Measurements from ENCODE around the gene VPS4A.
A peak's percentile ranks its signal among the peaks of the same experiment; 100 is the strongest.

VPS4A gene

DNA sequence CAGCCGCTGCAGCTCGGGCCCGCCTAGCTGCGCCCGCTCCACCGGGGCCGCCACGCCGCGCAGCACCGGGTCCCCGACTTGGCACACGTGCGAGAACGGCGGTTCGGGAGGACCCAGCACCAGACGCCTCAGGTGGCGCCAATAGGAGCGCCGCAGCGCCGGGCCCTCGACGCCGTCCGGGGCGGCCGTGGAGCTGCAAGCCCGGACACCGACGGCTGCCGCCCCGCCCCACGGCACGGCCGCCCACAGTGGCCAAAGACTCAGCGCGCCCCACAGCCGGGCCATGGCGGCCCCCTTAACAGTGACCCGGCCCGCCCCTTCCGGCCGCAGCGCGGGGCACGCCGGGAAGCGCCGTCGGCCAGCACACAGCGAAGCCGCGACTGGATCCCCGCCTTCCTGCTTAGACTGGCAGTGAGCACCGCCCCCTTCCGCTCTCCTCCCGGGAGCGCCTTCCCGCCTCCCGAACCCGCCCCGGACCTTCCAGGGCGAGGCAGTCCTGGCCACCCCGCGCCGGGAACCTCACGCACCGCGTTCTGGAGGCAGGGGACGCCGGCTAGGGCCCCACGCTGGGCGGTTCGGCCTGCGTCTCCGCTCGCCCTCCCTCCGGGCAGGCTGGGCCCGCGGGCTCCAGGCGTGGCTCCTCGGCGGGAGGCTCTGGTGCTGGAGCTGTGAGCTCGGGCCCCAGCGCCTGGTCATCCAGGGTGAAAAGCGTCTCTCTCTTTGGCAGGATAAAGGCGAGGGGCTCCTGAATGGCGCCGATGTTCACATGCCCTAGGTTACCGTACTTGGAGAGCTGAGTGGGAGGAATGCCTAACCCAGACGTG is 19.3 kb downstream of the VPS4A start, which contains the start of gene PDF:
Gene PDF (minus strand): TSS at position 303 of the 824 bp plus-strand sequence. CDS start 18 bp downstream, at position 285.
- TF ChIP-seq ZNF8 (CRISPR knock-in tag; IDR thresholded peaks at IDR 0.05) (no peak), TCF4 (CRISPR knock-in tag; IDR thresholded peaks at IDR 0.05; ENCODE audit: borderline replicate concordance) (no peak), TOX (CRISPR knock-in tag; IDR thresholded peaks at IDR 0.05; ENCODE audit: borderline replicate concordance) (no peak), BACH2 (CRISPR knock-in tag; IDR thresholded peaks at IDR 0.05; ENCODE audit: borderline replicate concordance) (no peak)
- TF ChIP-seq, protein P1, sequence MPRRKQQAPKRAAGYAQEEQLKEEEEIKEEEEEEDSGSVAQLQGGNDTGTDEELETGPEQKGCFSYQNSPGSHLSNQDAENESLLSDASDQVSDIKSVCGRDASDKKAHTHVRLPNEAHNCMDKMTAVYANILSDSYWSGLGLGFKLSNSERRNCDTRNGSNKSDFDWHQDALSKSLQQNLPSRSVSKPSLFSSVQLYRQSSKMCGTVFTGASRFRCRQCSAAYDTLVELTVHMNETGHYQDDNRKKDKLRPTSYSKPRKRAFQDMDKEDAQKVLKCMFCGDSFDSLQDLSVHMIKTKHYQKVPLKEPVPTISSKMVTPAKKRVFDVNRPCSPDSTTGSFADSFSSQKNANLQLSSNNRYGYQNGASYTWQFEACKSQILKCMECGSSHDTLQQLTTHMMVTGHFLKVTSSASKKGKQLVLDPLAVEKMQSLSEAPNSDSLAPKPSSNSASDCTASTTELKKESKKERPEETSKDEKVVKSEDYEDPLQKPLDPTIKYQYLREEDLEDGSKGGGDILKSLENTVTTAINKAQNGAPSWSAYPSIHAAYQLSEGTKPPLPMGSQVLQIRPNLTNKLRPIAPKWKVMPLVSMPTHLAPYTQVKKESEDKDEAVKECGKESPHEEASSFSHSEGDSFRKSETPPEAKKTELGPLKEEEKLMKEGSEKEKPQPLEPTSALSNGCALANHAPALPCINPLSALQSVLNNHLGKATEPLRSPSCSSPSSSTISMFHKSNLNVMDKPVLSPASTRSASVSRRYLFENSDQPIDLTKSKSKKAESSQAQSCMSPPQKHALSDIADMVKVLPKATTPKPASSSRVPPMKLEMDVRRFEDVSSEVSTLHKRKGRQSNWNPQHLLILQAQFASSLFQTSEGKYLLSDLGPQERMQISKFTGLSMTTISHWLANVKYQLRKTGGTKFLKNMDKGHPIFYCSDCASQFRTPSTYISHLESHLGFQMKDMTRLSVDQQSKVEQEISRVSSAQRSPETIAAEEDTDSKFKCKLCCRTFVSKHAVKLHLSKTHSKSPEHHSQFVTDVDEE (CRISPR knock-in tag; IDR thresholded peaks at IDR 0.05), result no peak
- peak; percentile 93 for ATAC-seq

DNA sequence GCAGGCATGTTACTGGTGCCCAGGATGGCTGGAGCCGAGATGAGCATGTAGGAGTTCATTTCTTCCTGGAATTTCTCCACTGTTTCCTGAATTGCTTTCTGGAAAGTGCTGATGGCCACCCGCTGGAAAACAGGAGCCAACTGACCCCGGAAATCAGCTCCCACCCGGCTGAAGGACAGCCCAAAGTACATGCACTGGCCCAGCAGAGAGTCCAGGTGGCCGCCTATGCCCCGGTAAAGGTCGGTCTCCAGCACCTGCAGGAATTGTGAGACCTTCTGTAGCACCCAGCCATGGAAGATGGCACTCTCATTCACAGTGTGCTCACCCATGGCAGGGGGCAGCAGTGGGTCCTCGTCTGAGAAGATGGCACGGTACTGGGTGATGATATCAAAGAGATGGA is 23.5 kb downstream of the VPS4A start:
- TF ChIP-seq TOX (CRISPR knock-in tag; IDR thresholded peaks at IDR 0.05; ENCODE audit: borderline replicate concordance) (no peak), ZC3H10 (CRISPR knock-in tag; IDR thresholded peaks at IDR 0.05) (no peak), PPARA (CRISPR knock-in tag; IDR thresholded peaks at IDR 0.05; ENCODE audit: borderline replicate concordance) (no peak), ESRRG (CRISPR knock-in tag; IDR thresholded peaks at IDR 0.05) (no peak), RARB (CRISPR knock-in tag; IDR thresholded peaks at IDR 0.05) (no peak), GLIS3 (CRISPR knock-in tag; IDR thresholded peaks at IDR 0.05) (no peak), SNAI2 (CRISPR knock-in tag; IDR thresholded peaks at IDR 0.05) (no peak), ZFP30 (CRISPR knock-in tag; IDR thresholded peaks at IDR 0.05) (no peak), ZNF70 (CRISPR knock-in tag; IDR thresholded peaks at IDR 0.05) (no peak), ZFP3 (CRISPR knock-in tag; IDR thresholded peaks at IDR 0.05) (no peak), TCF4 (CRISPR knock-in tag; IDR thresholded peaks at IDR 0.05; ENCODE audit: borderline replicate concordance) (no peak), CSDC2 (CRISPR knock-in tag; IDR thresholded peaks at IDR 0.05) (no peak)
- TF ChIP-seq, protein P1 (CRISPR knock-in tag; IDR thresholded peaks at IDR 0.05), result no peak
- TF ChIP-seq, protein P2, sequence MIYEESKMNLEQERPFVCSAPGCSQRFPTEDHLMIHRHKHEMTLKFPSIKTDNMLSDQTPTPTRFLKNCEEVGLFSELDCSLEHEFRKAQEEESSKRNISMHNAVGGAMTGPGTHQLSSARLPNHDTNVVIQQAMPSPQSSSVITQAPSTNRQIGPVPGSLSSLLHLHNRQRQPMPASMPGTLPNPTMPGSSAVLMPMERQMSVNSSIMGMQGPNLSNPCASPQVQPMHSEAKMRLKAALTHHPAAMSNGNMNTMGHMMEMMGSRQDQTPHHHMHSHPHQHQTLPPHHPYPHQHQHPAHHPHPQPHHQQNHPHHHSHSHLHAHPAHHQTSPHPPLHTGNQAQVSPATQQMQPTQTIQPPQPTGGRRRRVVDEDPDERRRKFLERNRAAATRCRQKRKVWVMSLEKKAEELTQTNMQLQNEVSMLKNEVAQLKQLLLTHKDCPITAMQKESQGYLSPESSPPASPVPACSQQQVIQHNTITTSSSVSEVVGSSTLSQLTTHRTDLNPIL (CRISPR knock-in tag; IDR thresholded peaks at IDR 0.05; ENCODE audit: low read depth), result no peak
- no peak for ATAC-seq

DNA sequence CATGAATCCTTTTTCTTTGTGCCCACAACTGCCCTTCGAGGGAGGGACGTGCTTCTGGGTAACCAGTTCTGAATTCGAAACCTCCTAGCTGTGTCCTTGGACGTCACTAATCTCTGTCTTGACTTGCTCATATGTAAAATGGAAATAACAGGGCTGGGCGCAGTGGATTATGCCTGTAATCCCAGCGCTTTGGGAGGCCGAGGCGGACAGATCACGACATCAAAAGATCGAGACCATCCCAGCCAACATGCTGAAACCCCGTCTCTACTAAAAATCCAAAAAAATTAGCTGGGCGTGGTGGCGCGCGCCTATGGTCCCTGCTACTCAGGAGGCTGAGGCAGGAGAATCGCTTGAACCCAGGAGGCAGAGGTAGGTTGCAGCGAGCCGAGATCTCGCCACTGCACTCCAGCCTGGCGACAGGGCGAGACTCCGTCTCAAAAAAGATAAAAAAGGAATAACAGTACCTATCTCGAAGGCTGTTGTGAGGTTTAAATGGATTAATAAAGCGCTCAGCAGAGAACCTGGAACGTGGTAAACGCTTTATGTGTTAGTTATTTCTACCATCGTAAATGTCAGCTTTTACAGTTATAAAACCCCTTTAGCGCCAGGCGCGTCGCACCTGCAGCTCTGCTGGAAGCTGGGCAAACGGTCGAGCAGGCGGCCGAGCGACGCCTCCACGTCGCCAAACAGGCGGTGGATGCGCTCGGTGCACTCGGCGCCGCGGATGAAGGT is 27.6 kb downstream of the VPS4A start:
- TF ChIP-seq ESRRG (CRISPR knock-in tag; IDR thresholded peaks at IDR 0.05) (no peak), ZFP30 (CRISPR knock-in tag; IDR thresholded peaks at IDR 0.05) (no peak), OSR1 (CRISPR knock-in tag; IDR thresholded peaks at IDR 0.05) (no peak)
- ATAC-seq, result peak; percentile 1; the same call in 2 of the 3 replicates

DNA sequence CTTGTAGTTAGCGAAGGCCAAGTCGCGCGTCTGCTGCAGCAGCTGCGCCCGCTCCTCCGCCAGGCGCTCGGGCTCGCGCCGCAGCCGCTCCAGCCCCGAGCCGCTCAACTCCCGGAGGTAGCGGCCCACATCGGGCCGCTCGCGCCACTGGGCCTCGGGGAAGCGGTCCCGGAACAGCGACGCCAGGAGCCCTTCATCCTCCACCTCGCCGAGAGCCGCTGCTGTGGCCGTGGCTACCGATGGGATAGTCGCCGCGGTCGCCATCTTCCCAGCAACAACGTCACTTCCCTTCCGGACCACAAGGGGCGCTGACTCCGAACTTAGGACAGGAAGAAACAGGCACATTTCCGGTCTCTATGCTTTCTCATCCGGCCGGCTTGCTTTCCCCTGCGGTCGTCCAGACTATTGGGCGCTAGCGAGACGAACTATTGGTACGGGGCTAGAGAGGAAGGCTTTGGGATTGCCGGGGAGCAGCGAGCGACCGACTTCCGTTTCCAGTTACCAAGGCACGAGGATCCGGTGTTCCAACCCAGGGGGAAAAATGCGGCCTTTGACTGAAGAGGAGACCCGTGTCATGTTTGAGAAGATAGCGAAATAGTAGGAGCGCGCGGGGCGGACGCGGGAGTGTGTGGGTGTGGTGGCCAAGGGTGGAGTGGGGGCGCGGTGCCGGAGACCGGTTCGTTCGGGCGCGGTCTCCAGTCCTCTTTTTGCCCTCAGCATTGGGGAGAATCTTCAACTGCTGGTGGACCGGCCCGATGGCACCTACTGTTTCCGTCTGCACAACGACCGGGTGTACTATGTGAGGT is 28.3 kb downstream of the VPS4A start, which contains the start of the genes COG8 and NIP7:
Gene COG8 (minus strand): TSS at position 276 of the 806 bp plus-strand sequence. CDS start 12 bp downstream, at position 264.
Gene NIP7 (plus strand): TSS at position 484 of the 806 bp plus-strand sequence. CDS start 58 bp downstream, at position 542.
- peak; percentile 99 for ATAC-seq
- TF ChIP-seq SNAI2 (CRISPR knock-in tag; IDR thresholded peaks at IDR 0.05), result no peak
- TF ChIP-seq, protein P1 (CRISPR knock-in tag; IDR thresholded peaks at IDR 0.05), result no peak
- no peak for TF ChIP-seq ZFP30 (CRISPR knock-in tag; IDR thresholded peaks at IDR 0.05)
- TF ChIP-seq TOX (CRISPR knock-in tag; IDR thresholded peaks at IDR 0.05; ENCODE audit: borderline replicate concordance), result no peak
- no peak for TF ChIP-seq BACH2 (CRISPR knock-in tag; IDR thresholded peaks at IDR 0.05; ENCODE audit: borderline replicate concordance)
